AG08396 (cell line): ENCODE data around the gene OR4A16.

Experiments
- DNase-seq: peaks from one replicate; pipeline ENCODE4 v3.0.0; 2012; ENCODE audit warnings: low spot score, mixed read lengths

OR4A16 gene, protein sequence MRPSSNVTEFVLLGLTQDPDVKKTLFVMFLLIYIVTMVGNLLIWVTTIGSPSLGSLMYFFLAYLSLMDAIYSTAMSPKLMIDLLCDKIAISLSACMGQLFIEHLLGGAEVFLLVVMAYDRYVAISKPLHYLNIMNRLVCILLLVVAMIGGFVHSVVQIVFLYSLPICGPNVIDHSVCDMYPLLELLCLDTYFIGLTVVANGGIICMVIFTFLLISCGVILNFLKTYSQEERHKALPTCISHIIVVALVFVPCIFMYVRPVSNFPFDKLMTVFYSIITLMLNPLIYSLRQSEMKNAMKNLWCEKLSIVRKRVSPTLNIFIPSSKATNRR

DNA sequence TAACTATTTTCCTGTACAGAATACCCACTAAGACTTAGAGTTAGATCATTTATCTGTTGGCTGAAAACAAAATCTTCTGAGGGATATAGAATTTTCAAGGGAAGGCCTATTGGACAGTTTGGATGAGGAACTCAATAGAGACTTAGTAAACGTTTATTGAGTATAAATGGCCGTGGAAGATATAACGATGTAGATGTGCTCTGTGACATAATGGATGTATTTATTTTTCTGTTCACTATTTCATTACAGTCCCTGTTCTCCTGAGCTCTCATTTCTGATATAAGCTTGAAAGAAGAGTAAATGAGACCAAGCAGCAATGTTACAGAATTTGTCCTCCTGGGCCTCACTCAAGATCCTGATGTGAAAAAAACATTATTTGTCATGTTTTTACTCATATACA, at the start of gene OR4A16:
TSS of gene OR4A16 (plus strand) at position 301 of the 400 bp plus-strand sequence. CDS start at position 301, 0 bp downstream.
- no peak for DNase-seq

DNA sequence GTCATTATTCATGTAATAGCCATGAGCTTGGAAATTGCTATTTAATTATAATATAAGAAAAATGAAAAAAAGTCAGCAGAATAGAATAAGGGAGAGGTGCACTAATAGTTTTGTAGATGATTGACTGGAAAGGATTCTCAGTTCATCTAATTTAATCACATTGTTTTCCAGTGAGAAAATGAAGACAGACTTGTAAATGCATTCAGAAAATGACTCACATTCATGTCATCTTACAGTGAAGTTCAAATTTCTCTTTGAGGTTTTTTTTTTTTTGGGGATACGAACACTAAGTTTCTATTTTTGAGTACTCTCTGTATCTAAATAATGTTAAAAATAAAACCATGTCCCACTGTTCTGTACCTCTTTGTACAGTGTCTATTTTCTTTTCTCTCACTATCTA, 18.5 kb upstream of the OR4A16 start:
- DNase-seq, result no peak

DNA sequence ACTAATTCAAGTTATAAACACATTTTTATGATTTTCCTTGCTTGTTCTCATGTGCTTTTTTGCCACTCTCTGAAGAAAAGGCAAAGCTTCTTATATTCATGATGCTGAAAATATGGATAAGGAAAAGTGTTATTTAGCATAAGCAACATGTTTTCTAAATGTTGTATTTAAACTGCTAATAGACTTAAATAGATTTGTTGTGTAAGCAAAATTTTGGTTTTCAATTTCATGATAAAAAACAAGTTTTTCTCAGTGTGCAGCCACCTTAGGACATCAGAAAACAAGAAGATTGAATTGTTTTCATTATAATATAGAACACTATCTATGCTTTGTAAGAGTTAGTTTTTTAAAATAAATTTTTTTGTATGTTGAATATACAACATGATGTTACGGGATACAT, 2.3 kb downstream of the OR4A16 start:
- DNase-seq, result no peak

DNA sequence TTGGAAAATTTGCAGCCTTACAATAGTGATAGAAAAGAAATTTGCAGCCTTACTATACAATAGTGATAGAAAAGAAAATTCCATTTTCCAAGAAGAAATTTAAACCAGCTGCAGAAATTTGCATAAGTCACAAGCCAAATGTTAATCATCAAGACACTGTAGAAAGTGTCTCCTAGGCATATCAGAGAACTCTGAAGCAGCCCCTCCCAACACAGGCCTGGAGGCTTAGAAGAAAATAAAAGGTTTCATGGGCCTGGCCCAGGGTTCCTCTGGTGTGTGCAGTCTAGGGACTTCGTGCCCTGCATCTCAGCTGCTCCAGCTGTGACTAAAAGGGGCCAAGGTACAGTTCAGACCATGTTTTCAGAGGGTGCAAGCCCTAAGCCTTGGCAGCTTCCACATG, 6.0 kb downstream of the OR4A16 start:
- DNase-seq, result no peak

DNA sequence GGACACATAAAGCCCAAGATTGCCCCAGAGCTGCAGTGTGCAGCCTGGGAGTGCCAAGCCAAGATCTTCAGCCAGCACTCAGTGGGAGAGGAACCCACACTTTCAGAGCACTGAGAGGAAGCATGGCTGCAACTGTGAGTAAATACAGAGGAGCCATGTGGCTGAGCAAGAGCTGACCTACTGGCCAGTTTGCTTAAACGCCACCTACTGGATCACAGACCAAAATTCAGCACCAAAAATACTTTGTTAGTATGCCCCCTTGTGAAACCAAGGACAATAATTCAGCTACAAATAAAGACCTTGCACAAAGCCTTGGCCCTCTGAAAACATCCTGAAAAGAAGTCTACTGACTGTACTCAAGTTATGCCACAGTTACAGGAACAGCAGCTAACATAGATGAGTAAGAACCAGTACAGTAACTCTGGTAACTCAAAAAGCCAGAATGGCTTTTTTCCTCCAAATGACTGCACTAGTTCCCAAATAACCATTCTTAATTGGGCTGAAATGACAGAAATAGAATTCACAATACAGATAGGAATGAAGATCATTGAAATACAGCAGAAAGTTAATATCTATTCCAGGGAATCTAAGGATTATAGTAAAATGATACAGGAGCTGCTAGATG, 14.7 kb downstream of the OR4A16 start:
- no peak for DNase-seq

DNA sequence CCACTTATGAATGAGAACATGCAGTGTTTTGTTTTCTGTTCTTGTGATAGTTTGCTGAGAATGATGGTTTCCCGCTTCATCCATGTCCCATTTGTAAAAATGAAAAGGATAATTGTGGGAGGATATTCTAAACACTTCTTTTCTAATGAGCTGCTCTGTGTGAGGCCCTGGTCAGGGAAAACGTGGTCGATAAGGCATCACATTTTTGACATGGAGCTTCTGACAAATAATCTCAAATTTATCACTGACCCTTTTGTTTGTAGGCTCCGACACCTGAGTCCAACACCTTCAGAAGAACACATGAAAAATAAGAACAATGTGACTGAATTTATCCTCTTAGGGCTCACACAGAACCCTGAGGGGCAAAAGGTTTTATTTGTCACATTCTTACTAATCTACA, 24.7 kb downstream of the OR4A16 start, which contains the start of gene OR4A15:
TSS of gene OR4A15 (plus strand) at position 301 of the 400 bp plus-strand sequence. CDS start at position 301, 0 bp downstream.
- no peak for DNase-seq
